GM18519 (cell line): ENCODE results near the gene TMEM176A.
"Not testable (repeated sequence)": the region's sequence is repeated elsewhere in the genome, so short reads cannot be mapped to it uniquely, and the experiment has no call there.

ENCODE experiments used
- ATAC-seq: cut with Tn5 transposase; IDR thresholded peaks from one replicate; pipeline ENCODE4 v1.9.1; 2021; ENCODE audit warnings: mild to moderate bottlenecking, moderate library complexity; ENCODE audit not compliant: unreplicated experiment, low FRiP score

The TMEM176A gene

GRCh38 chr7:150800581-150801241, at the start of gene TMEM176A:
TSS of gene TMEM176A (plus strand) at chr7:150800769. CDS start at chr7:150801551, 782 bp downstream.
- no peak for ATAC-seq

- no peak for ATAC-seq
Measured at GRCh38 chr7:150751702-150752101, 48.9 kb upstream of the TMEM176A start.

GRCh38 chr7:150753239-150753638, 47.3 kb upstream of the TMEM176A start:
- no peak for ATAC-seq

- ATAC-seq = no peak
Measured at GRCh38 chr7:150753826-150754603, 46.6 kb upstream of the TMEM176A start.

GRCh38 chr7:150754951-150755350, 45.6 kb upstream of the TMEM176A start:
- no peak for ATAC-seq

- no peak for ATAC-seq
Measured at GRCh38 chr7:150755473-150756099, 45.0 kb upstream of the TMEM176A start.

GRCh38 chr7:150756166-150756565, 44.4 kb upstream of the TMEM176A start:
- ATAC-seq = no peak

- ATAC-seq = no peak
Measured at GRCh38 chr7:150756858-150757257, 43.7 kb upstream of the TMEM176A start.

- no peak for ATAC-seq
Measured at GRCh38 chr7:150759479-150759878, 41.1 kb upstream of the TMEM176A start.

GRCh38 chr7:150766334-150766709, 34.2 kb upstream of the TMEM176A start:
- no peak for ATAC-seq

GRCh38 chr7:150769768-150770167, 30.8 kb upstream of the TMEM176A start:
- ATAC-seq = no peak

- ATAC-seq = not testable (repeated sequence)
Measured at GRCh38 chr7:150774131-150774530, 26.4 kb upstream of the TMEM176A start.

- no peak for ATAC-seq
Measured at GRCh38 chr7:150778014-150778737, 22.4 kb upstream of the TMEM176A start.

- no peak for ATAC-seq
Measured at GRCh38 chr7:150778738-150779301, 21.7 kb upstream of the TMEM176A start.

GRCh38 chr7:150780292-150780691, 20.3 kb upstream of the TMEM176A start:
- ATAC-seq = no peak

- no peak for ATAC-seq
Measured at GRCh38 chr7:150781103-150781502, 19.5 kb upstream of the TMEM176A start.

- no peak for ATAC-seq
Measured at GRCh38 chr7:150781961-150782360, 18.6 kb upstream of the TMEM176A start.

- ATAC-seq = no peak
Measured at GRCh38 chr7:150784120-150784736, 16.3 kb upstream of the TMEM176A start.

- ATAC-seq = no peak
Measured at GRCh38 chr7:150784954-150785353, 15.6 kb upstream of the TMEM176A start.
